NCI-H1930 (cell line): ENCODE measurements around the gene TEX28.
"Not testable (repeated sequence)": the region's sequence is repeated elsewhere in the genome, so short reads cannot be mapped to it uniquely, and the experiment has no call there.

Experiments used
- DNase-seq, 2 experiments: peaks; one replicate each; lab custom pipeline; 2025; lab: John Stamatoyannopoulos, UW

Gene TEX28, protein sequence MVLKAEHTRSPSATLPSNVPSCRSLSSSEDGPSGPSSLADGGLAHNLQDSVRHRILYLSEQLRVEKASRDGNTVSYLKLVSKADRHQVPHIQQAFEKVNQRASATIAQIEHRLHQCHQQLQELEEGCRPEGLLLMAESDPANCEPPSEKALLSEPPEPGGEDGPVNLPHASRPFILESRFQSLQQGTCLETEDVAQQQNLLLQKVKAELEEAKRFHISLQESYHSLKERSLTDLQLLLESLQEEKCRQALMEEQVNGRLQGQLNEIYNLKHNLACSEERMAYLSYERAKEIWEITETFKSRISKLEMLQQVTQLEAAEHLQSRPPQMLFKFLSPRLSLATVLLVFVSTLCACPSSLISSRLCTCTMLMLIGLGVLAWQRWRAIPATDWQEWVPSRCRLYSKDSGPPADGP

DNA sequence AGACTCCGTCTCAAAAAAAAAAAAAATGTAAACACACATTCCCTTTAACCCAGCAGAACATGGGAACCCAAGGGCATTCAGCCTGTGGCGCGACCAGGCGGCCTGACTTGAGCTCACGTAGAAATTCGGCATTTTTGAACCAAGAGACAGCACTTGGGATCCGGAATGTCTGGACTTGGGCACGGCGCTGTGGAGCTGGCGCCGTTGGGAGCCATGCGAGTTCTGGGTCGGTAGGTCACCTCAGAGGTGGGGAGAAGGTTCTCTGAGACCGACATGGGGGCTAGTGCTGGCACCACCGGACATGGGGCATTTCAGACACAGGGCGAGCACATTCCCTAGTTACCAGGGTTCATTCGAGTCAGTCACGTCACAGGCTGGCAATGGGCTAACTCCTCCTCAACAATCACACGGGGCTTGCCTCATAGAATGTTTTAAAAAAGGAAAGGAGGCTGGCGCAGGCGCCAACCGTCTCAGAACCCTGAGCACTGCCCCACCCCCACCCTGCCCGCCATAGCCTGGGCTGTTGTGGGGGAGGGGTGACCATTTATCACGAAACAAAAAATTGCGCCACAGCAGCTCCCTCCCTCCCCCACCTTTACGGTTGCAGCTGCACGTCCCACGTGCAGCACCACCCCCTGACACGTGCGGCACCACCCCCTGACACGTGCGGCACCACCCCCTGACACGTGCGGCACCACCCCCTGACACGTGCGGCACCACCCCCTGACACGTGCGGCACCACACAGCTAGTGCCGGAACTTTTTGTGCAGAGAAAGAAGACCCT lies at the start of gene TEX28:
TEX28 (minus strand) TSS at position 334 of the 784 bp plus-strand sequence. CDS start 3,007 bp downstream, outside the sequence.
- no peak for DNase-seq

DNA sequence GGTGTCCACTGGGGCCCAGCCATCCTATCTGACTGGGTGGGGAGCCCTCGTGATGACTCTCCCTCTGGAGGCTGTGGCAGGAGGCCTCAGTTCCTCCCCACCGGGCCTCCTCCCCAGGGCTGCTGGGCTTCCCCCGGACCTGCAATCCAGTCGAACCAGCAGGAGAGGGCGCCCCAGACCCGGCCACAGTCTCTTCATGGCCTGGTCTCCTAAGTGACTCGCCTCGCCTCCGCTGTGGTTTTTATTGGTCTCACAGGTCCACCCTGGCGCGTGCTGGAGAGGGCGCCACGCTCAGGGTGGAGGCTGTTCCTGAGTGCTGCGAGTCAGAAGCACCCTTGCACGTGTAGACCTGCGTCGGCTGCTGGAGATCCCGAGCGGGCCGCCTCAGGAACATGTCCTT lies 48.7 kb upstream of the TEX28 start:
- DNase-seq: not testable (repeated sequence)

DNA sequence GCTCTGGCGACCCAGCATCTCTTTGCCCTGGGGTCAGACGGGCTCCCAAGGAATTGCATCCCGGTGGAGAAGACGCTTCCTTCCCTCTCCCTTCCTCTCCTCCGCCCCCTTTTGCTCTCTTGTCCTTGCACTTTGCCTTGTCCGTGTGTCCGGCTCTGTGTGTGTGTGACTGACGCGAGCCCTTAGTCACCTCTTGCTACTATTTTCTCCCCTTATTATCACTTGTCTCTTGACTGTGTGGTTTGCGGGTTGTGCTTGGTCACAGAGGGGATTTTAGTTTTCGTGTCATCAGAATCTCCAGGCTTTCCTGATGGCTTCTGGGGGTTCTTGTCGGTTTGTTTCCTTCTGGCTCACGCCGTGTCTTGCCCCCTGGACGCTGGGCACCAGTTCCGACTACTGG lies 48.1 kb upstream of the TEX28 start:
- not testable (repeated sequence) for DNase-seq

DNA sequence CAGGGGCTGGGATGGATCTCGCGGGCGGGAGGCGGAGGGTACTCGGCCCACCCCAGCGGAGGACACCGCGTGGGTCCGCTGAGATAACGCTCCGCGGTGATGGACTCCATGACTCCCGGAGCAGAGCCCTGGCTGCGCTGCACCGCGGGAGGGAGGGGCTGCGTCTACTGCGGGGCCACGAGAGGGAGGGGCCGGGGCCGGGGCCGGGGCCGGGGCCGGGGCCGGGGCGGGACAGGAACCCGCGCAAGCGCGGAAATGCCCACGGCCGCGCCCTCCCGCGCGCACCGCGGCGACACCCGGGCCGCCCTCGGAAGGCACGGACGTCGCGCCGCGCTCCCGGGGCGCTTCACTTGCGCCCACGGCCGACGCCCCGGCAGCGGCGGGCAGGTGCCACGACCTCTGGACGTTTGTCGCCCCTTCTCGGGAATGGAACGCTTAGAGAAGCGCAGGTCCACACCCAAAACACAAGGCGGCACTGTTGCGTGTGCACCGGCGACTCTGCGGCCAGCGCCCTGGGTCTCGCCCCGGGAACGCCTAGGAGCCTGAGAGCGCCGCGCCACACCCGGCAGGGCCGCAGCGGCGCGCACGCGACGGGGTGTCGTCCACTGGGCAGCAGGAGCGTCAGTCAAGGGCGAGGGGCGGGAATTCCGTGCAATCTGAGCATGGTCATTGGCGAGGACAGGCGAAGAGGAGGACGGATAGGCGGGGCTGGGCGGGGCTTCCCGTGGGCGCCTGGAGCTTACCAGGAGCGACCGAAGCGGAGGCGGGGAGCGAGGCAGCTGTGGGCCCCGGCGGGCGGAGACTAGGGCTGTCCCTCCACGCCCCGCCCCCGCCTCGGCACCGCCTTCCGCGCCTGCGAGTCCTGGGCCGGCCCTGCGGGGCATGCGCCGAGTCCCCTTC lies 46.7 kb upstream of the TEX28 start:
- DNase-seq: not testable (repeated sequence)

DNA sequence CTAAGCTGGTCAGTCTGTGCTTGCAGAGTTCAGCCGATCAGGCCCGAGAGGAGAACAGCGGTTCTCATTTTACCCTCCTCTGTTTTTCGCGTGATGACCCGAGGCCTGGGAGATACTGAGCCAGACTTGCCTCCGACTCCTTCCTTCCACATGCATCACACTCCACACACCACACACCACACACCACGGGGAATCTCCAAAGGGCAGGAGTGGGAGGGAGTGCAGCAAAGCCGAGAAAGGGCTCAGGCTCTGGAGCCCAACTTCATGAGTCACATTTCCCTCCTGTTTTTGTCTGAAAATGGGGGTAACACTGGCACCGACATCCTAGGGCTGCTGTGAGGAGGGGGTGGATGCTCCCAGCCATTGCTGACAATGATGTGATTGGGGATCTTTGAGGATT lies 39.6 kb upstream of the TEX28 start:
- DNase-seq: no peak

DNA sequence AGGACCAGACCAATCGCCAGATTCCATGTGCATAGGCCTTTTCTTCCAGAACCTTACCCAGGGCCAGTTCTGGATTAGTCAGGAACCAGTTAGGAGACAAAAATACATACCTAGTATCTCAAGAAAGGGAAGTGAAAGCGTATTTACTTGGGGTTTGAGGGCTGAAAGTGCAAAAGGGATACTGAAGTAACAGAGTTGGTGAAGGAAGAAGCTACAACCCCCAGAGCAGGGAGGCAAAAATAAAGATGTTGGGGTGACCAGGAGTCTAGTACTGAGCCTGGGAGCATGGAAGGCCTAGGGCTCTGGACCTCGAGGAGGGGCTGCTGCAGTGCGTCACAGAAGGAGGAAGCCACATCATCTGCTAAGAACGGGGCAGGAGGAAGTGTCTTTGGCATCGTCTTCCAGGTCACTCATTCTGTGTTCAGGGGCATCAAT lies 38.9 kb upstream of the TEX28 start:
- no peak for DNase-seq

DNA sequence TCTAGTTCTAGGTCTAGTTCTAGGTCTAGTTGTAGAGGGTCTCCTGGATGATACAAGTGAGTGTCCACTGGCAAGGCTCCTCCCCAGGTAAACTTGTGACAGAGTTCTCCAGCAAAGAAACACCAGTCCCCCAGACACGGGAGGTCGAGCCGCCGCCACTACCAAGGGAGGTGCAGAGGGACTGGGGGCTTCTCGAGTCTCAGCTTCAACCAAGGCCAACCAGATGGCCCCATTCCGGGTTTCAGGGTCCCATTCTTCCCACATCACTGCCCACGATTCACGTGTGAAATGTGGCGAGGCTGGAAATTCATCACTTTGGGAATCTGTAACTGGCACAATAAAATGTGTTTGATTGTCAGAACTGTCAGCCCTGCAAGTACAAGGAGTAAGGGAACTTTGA lies 38.2 kb upstream of the TEX28 start:
- DNase-seq: no peak

DNA sequence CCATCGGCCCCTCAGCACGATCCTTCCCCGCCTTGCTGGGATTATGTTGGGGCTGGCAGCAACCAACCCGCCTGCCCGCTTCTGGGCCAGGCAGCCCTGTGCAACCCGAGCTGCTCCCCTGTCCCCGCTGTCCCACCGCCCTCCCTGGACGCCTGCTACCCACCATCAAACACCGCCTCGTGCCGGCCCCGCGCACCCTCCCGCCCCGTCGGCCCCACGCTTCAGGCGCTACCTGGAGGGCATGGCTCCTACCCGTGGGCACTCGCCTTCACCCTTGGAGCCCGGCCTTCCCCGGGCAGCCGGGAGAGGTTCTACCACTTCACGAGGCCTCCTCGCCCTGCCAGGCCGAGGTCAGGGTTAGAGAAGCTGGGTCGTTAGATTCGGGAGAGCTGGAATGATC lies 37.6 kb upstream of the TEX28 start:
- no peak for DNase-seq

DNA sequence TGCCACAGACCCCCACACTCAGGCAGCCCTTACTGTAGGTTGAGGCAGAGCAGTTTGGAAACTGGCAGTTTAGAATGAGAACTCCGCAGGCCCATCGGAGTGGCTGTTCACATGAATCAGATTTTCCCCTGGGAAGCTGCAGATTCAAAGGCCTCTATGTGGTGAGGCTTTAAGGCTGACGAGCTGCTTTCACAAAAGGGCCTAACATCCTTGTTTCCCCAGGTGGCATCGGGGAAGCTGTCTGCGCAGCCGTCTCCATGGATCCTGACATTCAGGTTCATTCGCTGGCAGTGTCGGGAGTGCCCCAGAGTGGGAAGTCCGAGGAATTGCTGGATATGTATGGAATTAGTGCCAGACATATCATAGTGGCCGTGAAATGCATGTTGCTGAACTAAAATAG lies 34.4 kb upstream of the TEX28 start:
- no peak for DNase-seq

DNA sequence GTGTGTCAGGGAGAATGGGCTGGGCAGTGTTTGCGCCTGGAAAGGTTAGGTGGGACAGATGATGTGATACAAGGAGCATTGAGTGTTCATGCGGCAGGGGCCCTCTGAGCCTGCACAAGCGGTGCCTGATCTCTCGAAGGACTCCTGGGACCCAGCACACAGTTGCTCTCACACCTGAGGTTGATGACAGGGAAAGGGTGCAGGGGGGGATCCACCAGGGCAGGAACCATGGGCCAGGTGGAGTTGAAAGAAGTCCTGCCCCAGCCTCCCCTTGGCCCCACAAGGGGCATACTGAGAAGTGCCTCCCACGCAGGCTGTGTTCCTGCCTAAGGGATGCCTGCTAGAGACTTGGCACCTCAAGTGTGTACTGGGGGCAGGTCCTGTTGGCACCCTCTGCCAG lies 33.7 kb upstream of the TEX28 start:
- no peak for DNase-seq

DNA sequence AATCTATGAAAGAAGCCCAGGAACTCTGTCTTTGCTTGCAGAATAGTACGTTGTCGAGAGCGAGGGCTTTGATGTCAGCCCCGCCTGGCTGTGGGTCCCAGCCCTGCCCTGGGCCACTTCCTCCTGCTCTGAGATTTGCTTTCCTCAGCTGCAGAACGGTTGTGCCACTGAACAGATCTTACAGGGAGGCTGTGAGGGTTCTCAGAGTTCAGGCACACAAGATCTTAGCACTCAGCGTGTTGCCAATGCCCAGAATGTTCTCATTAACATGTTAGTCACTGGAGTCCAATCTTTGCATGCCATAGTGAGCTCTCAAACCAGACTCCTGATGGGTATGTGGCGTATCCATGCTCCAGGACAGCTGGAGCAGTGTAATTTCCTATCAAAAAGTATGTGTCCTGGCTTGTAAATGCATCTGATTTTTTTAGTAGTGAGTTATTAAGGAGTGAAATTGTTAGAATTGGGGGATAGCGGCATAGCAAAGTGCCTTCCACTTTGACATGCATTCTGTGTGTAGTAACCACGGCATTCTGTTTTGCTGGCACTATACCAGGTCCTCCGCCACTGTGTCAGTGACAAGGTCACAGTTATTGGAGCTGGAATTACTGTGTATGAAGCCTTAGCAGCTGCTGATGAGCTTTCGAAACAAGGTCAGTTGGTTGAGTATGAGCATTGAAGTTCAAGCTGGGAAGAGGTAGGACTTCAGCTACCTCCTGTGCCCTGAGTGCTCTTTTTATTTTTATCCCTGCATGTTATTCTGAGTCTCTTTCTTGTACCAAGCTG lies 32.3 kb upstream of the TEX28 start:
- DNase-seq: no peak

DNA sequence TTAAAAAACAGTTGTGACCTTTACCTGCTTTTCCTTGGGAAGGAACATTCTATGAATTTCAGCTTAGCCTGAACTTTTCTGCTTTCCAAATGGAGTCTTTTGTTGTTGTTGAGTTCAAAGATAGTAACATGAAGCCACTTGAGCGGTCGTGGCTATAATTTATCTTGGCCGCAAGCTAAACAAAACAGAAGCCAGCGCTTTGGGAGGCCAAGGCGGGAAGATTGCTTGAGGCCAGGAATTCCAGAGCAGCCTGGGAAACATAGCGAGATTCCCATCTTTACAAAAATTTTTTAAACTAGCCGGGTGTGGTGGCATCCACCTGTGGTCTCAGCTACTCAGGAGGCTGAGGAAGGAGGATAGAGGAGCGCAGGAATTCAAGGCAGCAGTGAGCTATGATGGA lies 30.6 kb upstream of the TEX28 start:
- DNase-seq: no peak

DNA sequence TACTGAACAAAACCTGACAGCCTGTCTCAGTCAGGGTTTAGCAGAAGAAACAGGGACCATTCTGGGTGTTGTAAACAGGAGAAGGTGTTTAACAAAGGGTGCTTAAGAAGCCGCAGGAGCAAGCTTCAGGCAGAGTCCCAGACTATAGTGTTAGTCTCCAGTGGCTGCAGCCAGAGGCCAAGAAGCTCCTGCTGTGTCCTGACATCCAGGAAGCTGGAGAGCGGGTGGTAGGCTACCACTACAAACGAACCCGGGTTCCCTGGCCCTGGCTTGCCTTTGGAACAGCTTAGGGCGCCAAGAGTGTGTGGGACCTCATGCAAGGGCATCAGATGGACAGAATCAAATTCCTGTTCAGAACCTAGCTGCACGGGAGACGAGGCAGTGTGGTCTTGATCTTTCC lies 28.6 kb upstream of the TEX28 start:
- no peak for DNase-seq

DNA sequence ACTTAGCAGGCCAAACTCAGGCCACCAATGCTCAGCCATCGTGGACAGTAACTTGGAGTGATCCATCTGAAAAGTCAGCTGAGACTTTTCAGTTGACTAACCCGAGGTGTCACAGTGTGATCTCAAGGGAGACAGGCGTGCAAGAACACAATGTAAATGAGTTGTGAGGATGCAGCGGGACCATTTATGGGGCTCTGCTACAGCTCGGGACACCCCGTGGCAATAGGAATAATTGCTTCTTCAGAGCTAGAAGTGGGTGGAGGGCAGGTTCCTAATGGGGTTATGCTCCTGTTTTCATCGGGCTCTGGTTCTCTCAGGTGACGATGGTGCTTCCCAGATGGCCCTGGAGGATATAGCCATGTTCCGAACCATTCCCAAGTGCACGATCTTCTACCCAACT lies 28.0 kb upstream of the TEX28 start:
- DNase-seq: no peak

DNA sequence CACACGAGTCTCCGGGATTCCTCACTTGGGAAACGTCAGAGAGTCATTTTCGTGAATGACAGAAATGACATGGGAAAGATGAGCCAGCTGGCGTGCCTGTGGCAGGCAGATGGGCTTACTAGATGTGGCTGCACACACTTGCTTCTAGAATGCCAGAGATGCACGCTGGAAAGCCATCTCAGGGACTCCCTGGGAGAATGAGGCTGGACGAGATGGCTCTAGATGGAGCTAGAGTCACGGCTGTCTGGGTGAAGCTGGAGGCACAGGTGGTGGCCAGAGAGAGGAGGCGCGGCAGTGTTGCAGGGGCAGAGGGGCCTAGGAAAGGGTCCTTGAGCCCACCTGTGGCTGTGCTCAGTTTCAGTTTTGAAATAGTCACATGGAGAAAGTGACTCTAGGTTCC lies 26.7 kb upstream of the TEX28 start:
- no peak for DNase-seq

DNA sequence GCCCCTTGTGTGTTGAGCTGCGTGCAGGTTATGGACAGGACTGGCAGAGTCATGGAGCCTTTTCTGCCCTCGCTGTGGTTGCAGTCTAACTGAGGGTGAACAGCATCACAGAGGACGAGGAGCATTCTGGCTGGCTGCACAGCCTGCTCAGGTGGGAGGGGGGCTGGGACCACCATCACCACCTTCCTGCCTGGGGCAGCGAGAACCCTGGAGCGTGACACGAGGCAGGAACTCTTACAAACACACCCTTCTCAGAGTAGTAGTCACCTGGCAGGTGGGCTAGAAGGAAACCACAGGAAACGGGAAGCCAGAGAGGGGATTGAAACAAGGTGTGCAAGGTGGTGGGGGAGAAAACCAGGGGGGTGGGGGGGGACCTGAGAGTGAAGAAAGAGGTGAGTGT lies 26.2 kb upstream of the TEX28 start:
- no peak for DNase-seq

DNA sequence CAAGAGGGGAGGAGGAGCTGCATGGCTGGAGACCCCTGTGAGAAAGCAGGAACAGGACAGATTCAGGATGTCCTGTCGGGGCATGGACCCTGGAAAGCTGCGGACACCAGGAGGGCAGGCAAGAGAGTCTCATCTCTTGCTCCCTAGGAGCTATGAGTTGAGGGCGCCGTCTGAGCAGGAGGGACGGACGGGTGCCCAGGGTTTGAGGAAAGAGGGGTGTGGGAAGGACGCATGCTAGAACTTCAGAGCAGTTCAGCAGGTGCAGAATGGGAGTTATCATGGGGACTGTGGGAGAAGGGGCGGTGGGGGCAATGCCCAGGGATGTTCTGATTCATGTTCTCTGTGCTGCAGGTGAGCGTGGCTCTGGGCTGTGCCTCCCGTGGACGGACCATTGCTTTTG lies 25.5 kb upstream of the TEX28 start:
- no peak for DNase-seq

DNA sequence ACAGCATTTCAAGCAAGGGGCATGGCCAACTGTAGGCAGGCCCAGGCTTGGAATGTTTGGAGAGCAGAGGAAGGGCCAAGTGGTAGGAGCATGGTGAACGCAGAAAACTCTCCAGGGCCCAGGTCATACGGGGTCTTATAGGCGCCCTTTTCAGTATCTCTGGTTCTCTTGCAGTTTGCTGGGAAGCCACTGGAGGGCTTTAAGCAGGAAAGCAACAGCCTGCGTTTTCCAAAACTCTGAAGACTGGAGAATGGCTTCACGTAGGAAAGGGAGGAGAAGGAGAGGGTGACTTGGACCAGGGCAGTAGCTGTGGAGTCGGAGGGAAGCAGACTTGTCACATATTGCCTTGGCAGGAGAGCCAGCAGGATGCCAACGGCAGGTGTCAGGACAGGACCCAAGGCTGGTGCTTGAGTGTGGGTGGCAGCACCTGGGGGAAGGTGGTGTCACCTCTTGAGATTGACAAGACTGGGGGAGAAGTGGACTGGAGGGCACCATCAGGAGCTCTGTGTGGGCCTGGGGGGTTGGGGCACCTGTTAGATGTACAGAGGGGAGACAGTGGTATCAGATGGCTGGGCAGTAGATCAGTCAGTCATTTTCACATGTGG lies 22.6 kb upstream of the TEX28 start:
- no peak for DNase-seq

DNA sequence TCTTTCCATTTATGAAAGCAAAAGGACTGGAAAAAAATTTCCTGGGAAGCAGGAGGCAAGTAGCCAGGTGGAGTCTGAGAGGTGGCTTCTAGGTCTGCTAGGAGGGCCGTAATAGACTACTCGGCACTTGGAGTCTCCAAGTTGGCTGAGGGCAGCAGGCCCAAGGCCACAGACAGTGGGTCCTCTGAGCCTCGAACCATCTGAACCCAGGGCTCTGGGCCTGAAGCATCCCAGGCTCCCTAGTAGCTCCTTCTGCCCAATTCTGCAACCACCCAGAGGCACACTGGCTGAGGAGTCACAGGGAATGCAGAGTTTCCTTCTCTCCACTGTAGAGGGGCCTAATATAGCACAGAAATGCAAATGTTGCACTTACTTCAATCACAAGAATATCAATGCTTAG lies 20.5 kb upstream of the TEX28 start:
- DNase-seq: no peak

DNA sequence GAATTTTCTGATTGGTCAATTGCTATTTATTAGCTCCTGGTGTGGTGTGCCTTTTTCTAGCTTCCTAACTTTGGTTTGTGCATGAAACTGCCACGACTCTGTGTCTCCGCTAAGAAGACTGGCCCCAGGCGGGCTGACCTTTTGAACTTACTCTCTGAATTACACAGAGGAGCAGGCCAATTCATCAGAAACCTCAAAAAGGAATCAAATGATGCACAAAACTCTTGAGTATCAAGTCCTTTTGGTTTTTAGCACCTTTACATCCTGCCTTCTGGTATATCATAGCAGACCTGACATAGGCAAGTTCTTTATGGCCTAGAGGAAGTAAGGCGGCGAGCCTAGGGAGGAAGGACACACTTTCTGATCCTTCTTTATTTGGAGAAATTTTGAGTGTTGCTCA lies 18.2 kb upstream of the TEX28 start:
- no peak for DNase-seq

DNA sequence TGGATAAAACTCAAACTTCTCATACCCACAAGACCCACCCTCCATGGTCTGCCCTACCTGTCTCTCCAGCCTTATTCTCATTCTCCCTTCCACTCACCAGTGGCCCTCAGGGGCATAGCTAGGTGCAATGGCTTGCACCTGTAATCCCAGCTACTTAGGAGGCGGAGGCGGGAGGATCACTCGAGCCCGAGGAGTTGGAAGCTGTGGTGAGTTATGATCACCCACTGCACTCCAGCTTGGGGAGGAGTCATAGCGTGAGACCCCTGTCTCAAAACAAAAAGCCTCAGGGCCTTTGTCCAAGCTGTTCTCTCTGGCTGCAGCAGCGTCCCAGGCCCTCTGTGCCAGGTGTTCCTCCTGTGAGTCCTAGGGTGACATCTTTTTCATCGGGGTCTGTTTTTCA lies 17.2 kb upstream of the TEX28 start:
- no peak for DNase-seq
